Spleen (tissue), 7 donors: ENCODE measurements around the gene GALNTL6.

ENCODE experiments used
- POLR2A ChIP-seq, 3 donors: fragments of 450-650 bp; IDR thresholded peaks; one replicate each; pipeline ENCODE4 v1.5.1; 2017; ENCODE audit warnings: antibody characterized with exemption in 3 of 3, mild to moderate bottlenecking in 1 of 3
- TF ChIP-seq, protein P1 (sequence below), 11 experiments: fragments of 200-600 bp in 7 of 11; fragments of 450-650 bp in 4 of 11; sonication (generic) in 4 of 11; IDR thresholded peaks in 8 of 11; conservative IDR thresholded peaks in 3 of 11; 1 replicate in 7 of 11; 2 replicates in 4 of 11; pipeline versions ENCODE4 v1.4.0 to v1.8.0; 2016 to 2021; ENCODE audit warnings: antibody characterized with exemption in 11 of 11, inconsistent platforms in 4 of 11, mild to moderate bottlenecking in 1 of 11
- donor health status: DM: no; HTN: no; CAD: no; lungs with moderate emphysema.
- donor health status: DM: no; HTN: no; CAD: no.
- donor health status: DM: no; HTN: no; CAD: no.

DNA sequence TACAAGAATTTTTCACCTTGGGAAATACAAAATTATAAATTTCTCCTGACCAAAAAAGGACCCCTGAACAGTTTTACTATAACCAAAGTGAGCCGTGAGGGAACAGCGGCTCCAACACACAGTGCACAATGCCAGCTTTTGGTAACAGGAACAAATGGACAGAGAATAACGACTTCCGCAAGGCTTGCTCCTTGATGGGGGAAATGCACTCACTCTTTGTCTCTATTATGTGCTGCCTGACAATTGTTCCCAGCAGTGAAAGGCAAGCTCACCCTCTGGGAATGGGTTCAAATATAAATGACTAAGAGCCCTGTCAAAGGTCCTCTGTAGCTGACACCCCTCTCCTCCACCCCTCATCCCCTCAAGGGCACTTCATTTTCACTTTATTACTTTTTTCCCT, 1029.6 kb downstream of the GALNTL6 start:
- TF ChIP-seq, protein P1, sequence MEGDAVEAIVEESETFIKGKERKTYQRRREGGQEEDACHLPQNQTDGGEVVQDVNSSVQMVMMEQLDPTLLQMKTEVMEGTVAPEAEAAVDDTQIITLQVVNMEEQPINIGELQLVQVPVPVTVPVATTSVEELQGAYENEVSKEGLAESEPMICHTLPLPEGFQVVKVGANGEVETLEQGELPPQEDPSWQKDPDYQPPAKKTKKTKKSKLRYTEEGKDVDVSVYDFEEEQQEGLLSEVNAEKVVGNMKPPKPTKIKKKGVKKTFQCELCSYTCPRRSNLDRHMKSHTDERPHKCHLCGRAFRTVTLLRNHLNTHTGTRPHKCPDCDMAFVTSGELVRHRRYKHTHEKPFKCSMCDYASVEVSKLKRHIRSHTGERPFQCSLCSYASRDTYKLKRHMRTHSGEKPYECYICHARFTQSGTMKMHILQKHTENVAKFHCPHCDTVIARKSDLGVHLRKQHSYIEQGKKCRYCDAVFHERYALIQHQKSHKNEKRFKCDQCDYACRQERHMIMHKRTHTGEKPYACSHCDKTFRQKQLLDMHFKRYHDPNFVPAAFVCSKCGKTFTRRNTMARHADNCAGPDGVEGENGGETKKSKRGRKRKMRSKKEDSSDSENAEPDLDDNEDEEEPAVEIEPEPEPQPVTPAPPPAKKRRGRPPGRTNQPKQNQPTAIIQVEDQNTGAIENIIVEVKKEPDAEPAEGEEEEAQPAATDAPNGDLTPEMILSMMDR (IDR thresholded peaks at IDR 0.05 in 8 of 11, conservative IDR thresholded peaks at IDR 0.05 in 3 of 11): no peak
- TF ChIP-seq POLR2A (IDR thresholded peaks at IDR 0.05): no peak
